ENCODE measurements around the gene IKZF2. TPM values are rescaled to one million over a fixed set of nuclear protein-coding genes. Genes with fewer than 3 reads are reported as not detected.

IKZF2 gene
- total and polyA plus RNA-seq, 4 donors: 0.35 to 4.7 (median 2.5) TPM

- TF ChIP-seq MAX (IDR thresholded peaks at IDR 0.05) (no peak), REST (IDR thresholded peaks at IDR 0.05) (no peak)
These were observed 191.1 kb downstream of the IKZF2 start (continued) for GRCh38 chr2:212960336-212960735.

GRCh38 chr2:212959471-212960117 lies 191.8 kb downstream of the IKZF2 start:
- TF ChIP-seq REST (IDR thresholded peaks at IDR 0.05) (no peak), NR2F2 (IDR thresholded peaks at IDR 0.05) (no peak), JUND (IDR thresholded peaks at IDR 0.05) (no peak), YY1 (IDR thresholded peaks at IDR 0.05) (no peak), RXRA (IDR thresholded peaks at IDR 0.05) (no peak), EGR1 (IDR thresholded peaks at IDR 0.05; ENCODE audit: low read depth in 2 of 2) (no peak), GABPA (IDR thresholded peaks at IDR 0.05 in 1 of 2, conservative IDR thresholded peaks at IDR 0.05 in 1 of 2) (no peak), RAD21 (IDR thresholded peaks at IDR 0.05) (no peak), SP1 (IDR thresholded peaks at IDR 0.05) (no peak), FOXA1 (IDR thresholded peaks at IDR 0.05) (no peak), FOXA2 (IDR thresholded peaks at IDR 0.05) (no peak), MAX (IDR thresholded peaks at IDR 0.05) (no peak), HNF4G (IDR thresholded peaks at IDR 0.05) (no peak), CTCF (IDR thresholded peaks at IDR 0.05; ENCODE audit: low read depth, low read length, missing input control) (no peak)
- Histone ChIP-seq H3K27me3 (ENCODE audit: control insufficient read depth in 4 of 4, insufficient read depth in 4 of 4, low read length in 3 of 4) (no peaks in the 10 kb centered on the region), H3K4me1 (ENCODE audit: control insufficient read depth in 4 of 4, insufficient read depth in 4 of 4, low read length in 3 of 4) (no peaks in the 10 kb centered on the region), H3K4me3 (ENCODE audit: low read depth in 1 of 3, low read length in 3 of 3) (no peak overlapping the region), H3K9me3 (ENCODE audit: control insufficient read depth in 4 of 4, low read length in 3 of 4) (no peaks in the 10 kb centered on the region), H3K27ac (ENCODE audit: low read depth in 1 of 2, low read length in 2 of 2) (no peak overlapping the region), H3K36me3 (ENCODE audit: control insufficient read depth in 4 of 4, insufficient read depth in 3 of 4, low read depth in 1 of 4, low read length in 3 of 4) (no peaks in the 10 kb centered on the region), H3K9ac (ENCODE audit: low read depth in 1 of 2, low read length in 2 of 2) (no peak overlapping the region)
- no peak for DNase-seq (ENCODE audit: low spot score)
- WGBS: 49% methylated on average over 1 of the region's 1 CpG
